Glutamatergic neuron (in vitro differentiated cells): Measurements from ENCODE around the gene PTEN. TPM values are rescaled to one million over a fixed set of nuclear protein-coding genes. Genes with fewer than 3 reads are reported as not detected.

ENCODE experiments used
- DNase-seq: peaks from one replicate; pipeline ENCODE4 v3.0.0; 2022
- H3K27ac Mint-ChIP-seq: one replicate; pipeline ENCODE4 v1.8.0; 2020; ENCODE audit warnings: mild to moderate bottlenecking, mixed read lengths, inconsistent platforms; ENCODE audit not compliant: unreplicated experiment
- H3K27me3 Mint-ChIP-seq: one replicate; pipeline ENCODE4 v1.8.0; 2020; ENCODE audit warnings: mild to moderate bottlenecking, moderate library complexity, mixed read lengths, inconsistent platforms; ENCODE audit not compliant: unreplicated experiment
- H3K36me3 Mint-ChIP-seq: one replicate; pipeline ENCODE4 v1.8.0; 2020; ENCODE audit warnings: mild to moderate bottlenecking, mixed read lengths, inconsistent platforms; ENCODE audit not compliant: unreplicated experiment
- H3K4me1 Mint-ChIP-seq: one replicate; pipeline ENCODE4 v1.8.0; 2020; ENCODE audit warnings: mild to moderate bottlenecking, low read depth, mixed read lengths, inconsistent platforms; ENCODE audit not compliant: unreplicated experiment
- H3K4me3 Mint-ChIP-seq: one replicate; pipeline ENCODE4 v1.8.0; 2020; ENCODE audit warnings: mild to moderate bottlenecking, mixed read lengths, inconsistent platforms; ENCODE audit not compliant: unreplicated experiment
- H3K9me3 Mint-ChIP-seq: one replicate; pipeline ENCODE4 v1.8.0; 2020; ENCODE audit warnings: mild to moderate bottlenecking, moderate library complexity, mixed read lengths, inconsistent platforms; ENCODE audit not compliant: unreplicated experiment
- total RNA-seq: library from RNA; stranded (reverse); fragmentation: NEBNext Ultra II Directional; extraction: Animal tissue kit (Norgen Biotek cat#: 25700); gene quantifications from one replicate; pipeline ENCODE4 v1.2.1, GENCODE V29; 2021; ENCODE audit not compliant: unreplicated experiment
- TF ChIP-seq, protein P1 (sequence below): fragments of 200-600 bp; sonication (generic); IDR thresholded peaks from one replicate; pipeline ENCODE4 v1.5.0; 2021; ENCODE audit not compliant: partially characterized antibody, unreplicated experiment

PTEN gene
- total RNA-seq, 1 donor from 2014 or later: 61.2 TPM

GRCh38 chr10:87952612-87953011, 89.2 kb downstream of the PTEN start:
- Mint-ChIP-seq H3K4me3 (no peak overlapping the region), H3K36me3 (no peaks in the 10 kb centered on the region), H3K4me1 (no peaks in the 10 kb centered on the region), H3K9me3 (no peaks in the 10 kb centered on the region), H3K27me3 (no peaks in the 10 kb centered on the region), H3K27ac (no peak overlapping the region)
- TF ChIP-seq, protein P1, sequence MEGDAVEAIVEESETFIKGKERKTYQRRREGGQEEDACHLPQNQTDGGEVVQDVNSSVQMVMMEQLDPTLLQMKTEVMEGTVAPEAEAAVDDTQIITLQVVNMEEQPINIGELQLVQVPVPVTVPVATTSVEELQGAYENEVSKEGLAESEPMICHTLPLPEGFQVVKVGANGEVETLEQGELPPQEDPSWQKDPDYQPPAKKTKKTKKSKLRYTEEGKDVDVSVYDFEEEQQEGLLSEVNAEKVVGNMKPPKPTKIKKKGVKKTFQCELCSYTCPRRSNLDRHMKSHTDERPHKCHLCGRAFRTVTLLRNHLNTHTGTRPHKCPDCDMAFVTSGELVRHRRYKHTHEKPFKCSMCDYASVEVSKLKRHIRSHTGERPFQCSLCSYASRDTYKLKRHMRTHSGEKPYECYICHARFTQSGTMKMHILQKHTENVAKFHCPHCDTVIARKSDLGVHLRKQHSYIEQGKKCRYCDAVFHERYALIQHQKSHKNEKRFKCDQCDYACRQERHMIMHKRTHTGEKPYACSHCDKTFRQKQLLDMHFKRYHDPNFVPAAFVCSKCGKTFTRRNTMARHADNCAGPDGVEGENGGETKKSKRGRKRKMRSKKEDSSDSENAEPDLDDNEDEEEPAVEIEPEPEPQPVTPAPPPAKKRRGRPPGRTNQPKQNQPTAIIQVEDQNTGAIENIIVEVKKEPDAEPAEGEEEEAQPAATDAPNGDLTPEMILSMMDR: no peak
- no peak for DNase-seq

GRCh38 chr10:87956055-87956454, 92.6 kb downstream of the PTEN start:
- H3K27ac Mint-ChIP-seq: no peak overlapping the region

DNA sequence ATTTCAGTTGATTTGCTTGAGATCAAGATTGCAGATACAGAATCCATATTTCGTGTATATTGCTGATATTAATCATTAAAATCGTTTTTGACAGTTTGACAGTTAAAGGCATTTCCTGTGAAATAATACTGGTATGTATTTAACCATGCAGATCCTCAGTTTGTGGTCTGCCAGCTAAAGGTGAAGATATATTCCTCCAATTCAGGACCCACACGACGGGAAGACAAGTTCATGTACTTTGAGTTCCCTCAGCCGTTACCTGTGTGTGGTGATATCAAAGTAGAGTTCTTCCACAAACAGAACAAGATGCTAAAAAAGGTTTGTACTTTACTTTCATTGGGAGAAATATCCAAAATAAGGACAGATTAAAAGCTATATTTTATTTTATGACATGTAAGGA, 94.3 kb downstream of the PTEN start:
- H3K9me3 Mint-ChIP-seq: no peaks in the 10 kb centered on the region
- TF ChIP-seq, protein P1: no peak
- no peak overlapping the region for H3K4me3 Mint-ChIP-seq
- no peaks in the 10 kb centered on the region for H3K36me3 Mint-ChIP-seq
- no peak for DNase-seq
- H3K4me1 Mint-ChIP-seq: no peaks in the 10 kb centered on the region
- no peak overlapping the region for H3K27ac Mint-ChIP-seq
- H3K27me3 Mint-ChIP-seq: no peaks in the 10 kb centered on the region

More at GRCh38 chr10:87956055-87956454, 92.6 kb downstream of the PTEN start:
- DNase-seq: no peak
- H3K27me3 Mint-ChIP-seq: no peaks in the 10 kb centered on the region
- H3K9me3 Mint-ChIP-seq: no peaks in the 10 kb centered on the region
- no peaks in the 10 kb centered on the region for H3K4me1 Mint-ChIP-seq
- TF ChIP-seq, protein P1: no peak
- H3K4me3 Mint-ChIP-seq: no peak overlapping the region
- no peaks in the 10 kb centered on the region for H3K36me3 Mint-ChIP-seq

GRCh38 chr10:87960230-87960629, 96.8 kb downstream of the PTEN start:
- no peak overlapping the region for H3K27ac Mint-ChIP-seq
- TF ChIP-seq, protein P1: no peak

GRCh38 chr10:87961314-87961713, 97.9 kb downstream of the PTEN start:
- Mint-ChIP-seq H3K4me1 (no peaks in the 10 kb centered on the region), H3K9me3 (no peaks in the 10 kb centered on the region), H3K4me3 (no peak overlapping the region), H3K27me3 (no peaks in the 10 kb centered on the region), H3K27ac (no peak overlapping the region), H3K36me3 (no peaks in the 10 kb centered on the region)
- DNase-seq: no peak
- TF ChIP-seq, protein P1: no peak

More at GRCh38 chr10:87960230-87960629, 96.8 kb downstream of the PTEN start:
- DNase-seq: no peak
- no peaks in the 10 kb centered on the region for H3K9me3 Mint-ChIP-seq
- no peak overlapping the region for H3K4me3 Mint-ChIP-seq
- no peaks in the 10 kb centered on the region for H3K4me1 Mint-ChIP-seq
- no peaks in the 10 kb centered on the region for H3K36me3 Mint-ChIP-seq
- no peaks in the 10 kb centered on the region for H3K27me3 Mint-ChIP-seq
